Measurements from ENCODE around the gene SMARCAD1.

The SMARCAD1 gene

GRCh38 chr4:94207469-94208224 lies at the start of gene SMARCAD1:
Gene SMARCAD1 (plus strand): TSS chr4:94207865. CDS start chr4:94208395, 530 bp downstream.
- Histone ChIP-seq H3K4me3 (peak within 1 kb of the TSS; percentile 56 to 89 (median 73)), H3K27ac (peak within 1 kb of the TSS; percentile 80 to 98 (median 94))

- H3K27ac ChIP-seq, result no peak overlapping the region
- no peak overlapping the region for H3K4me3 ChIP-seq
Observed at GRCh38 chr4:94158883-94159282, 48.8 kb upstream of the SMARCAD1 start.

GRCh38 chr4:94159790-94160189 lies 47.9 kb upstream of the SMARCAD1 start:
- no peak overlapping the region for H3K4me3 ChIP-seq
- no peak overlapping the region for H3K27ac ChIP-seq

GRCh38 chr4:94160774-94161173 lies 46.9 kb upstream of the SMARCAD1 start:
- no peak overlapping the region for H3K27ac ChIP-seq
- no peak overlapping the region for H3K4me3 ChIP-seq

- Histone ChIP-seq H3K4me3 (no peak overlapping the region), H3K27ac (no peak overlapping the region)
Observed at GRCh38 chr4:94165256-94165655, 42.4 kb upstream of the SMARCAD1 start.

GRCh38 chr4:94168321-94168720 lies 39.3 kb upstream of the SMARCAD1 start:
- H3K4me3 ChIP-seq, result no peak overlapping the region
- no peak overlapping the region for H3K27ac ChIP-seq

GRCh38 chr4:94169803-94170372 lies 37.8 kb upstream of the SMARCAD1 start:
- no peak overlapping the region for H3K4me3 ChIP-seq

GRCh38 chr4:94171616-94172015 lies 36.0 kb upstream of the SMARCAD1 start:
- Histone ChIP-seq H3K27ac (no peak overlapping the region), H3K4me3 (no peak overlapping the region)

More at GRCh38 chr4:94169803-94170372, 37.8 kb upstream of the SMARCAD1 start:
- no peak overlapping the region for H3K27ac ChIP-seq

GRCh38 chr4:94175553-94176261 lies 32.0 kb upstream of the SMARCAD1 start:
- Histone ChIP-seq H3K27ac (no peak overlapping the region), H3K4me3 (no peak overlapping the region)

GRCh38 chr4:94177822-94178221 lies 29.8 kb upstream of the SMARCAD1 start:
- Histone ChIP-seq H3K27ac (no peak overlapping the region), H3K4me3 (no peak overlapping the region)

GRCh38 chr4:94181815-94182214 lies 25.9 kb upstream of the SMARCAD1 start:
- no peak overlapping the region for H3K4me3 ChIP-seq
- H3K27ac ChIP-seq, result no peak overlapping the region

GRCh38 chr4:94202769-94203168 lies 4.9 kb upstream of the SMARCAD1 start:
- no peak overlapping the region for H3K27ac ChIP-seq
- H3K4me3 ChIP-seq, result no peak overlapping the region

- Histone ChIP-seq H3K27ac (peak overlapping the region; percentile 80 to 98 (median 94)), H3K4me3 (peak overlapping the region; percentile 56 to 89 (median 73))
Observed at GRCh38 chr4:94208266-94208665, 601 bp downstream of the SMARCAD1 start.

- peak overlapping the region in 3 of 21 experiments; percentile 93 to 96 (median 96) for H3K27ac ChIP-seq
- peak overlapping the region in 2 of 7 experiments; percentile 59 to 88 for H3K4me3 ChIP-seq
Observed at GRCh38 chr4:94208918-94209317, 1.3 kb downstream of the SMARCAD1 start.

GRCh38 chr4:94211861-94212260 lies 4.2 kb downstream of the SMARCAD1 start:
- Histone ChIP-seq H3K27ac (no peak overlapping the region), H3K4me3 (no peak overlapping the region)

- Histone ChIP-seq H3K27ac (no peak overlapping the region), H3K4me3 (no peak overlapping the region)
Observed at GRCh38 chr4:94214703-94215319, 7.1 kb downstream of the SMARCAD1 start.

GRCh38 chr4:94216394-94216793 lies 8.7 kb downstream of the SMARCAD1 start:
- Histone ChIP-seq H3K27ac (no peak overlapping the region), H3K4me3 (no peak overlapping the region)

- no peak overlapping the region for H3K27ac ChIP-seq
- no peak overlapping the region for H3K4me3 ChIP-seq
Observed at GRCh38 chr4:94219402-94219801, 11.7 kb downstream of the SMARCAD1 start.

- Histone ChIP-seq H3K27ac (no peak overlapping the region), H3K4me3 (no peak overlapping the region)
Observed at GRCh38 chr4:94221916-94222315, 14.3 kb downstream of the SMARCAD1 start.

GRCh38 chr4:94225449-94225848 lies 17.8 kb downstream of the SMARCAD1 start:
- no peak overlapping the region for H3K4me3 ChIP-seq
- no peak overlapping the region for H3K27ac ChIP-seq
